GM10266 (cell line): ENCODE data around the gene OR2A12.

Source experiments
- DNase-seq: peaks from one replicate; pipeline ENCODE4 v3.0.0; 2012; ENCODE audit errors: extremely low spot score
- CTCF ChIP-seq: IDR thresholded peaks from 2 replicates; pipeline ENCODE4 v1.5.1; 2012; ENCODE audit warnings: mild to moderate bottlenecking, low read depth; ENCODE audit not compliant: control insufficient read depth, insufficient read depth; ENCODE audit errors: missing control alignments

Gene OR2A12

GRCh38 chr7:144098776-144099175 is 12.7 kb downstream of the OR2A12 start:
- no peak for TF ChIP-seq CTCF
- no peak for DNase-seq

- no peak for TF ChIP-seq CTCF
- no peak for DNase-seq
Observed at GRCh38 chr7:144100607-144101006, 14.5 kb downstream of the OR2A12 start.

GRCh38 chr7:144102041-144102440 is 16.0 kb downstream of the OR2A12 start:
- DNase-seq = no peak
- TF ChIP-seq CTCF = no peak

- no peak for TF ChIP-seq CTCF
- DNase-seq = no peak
Observed at GRCh38 chr7:144105211-144105610, 19.1 kb downstream of the OR2A12 start.

GRCh38 chr7:144109283-144109682 is 23.2 kb downstream of the OR2A12 start, which contains the start of gene OR2A2:
OR2A2 (plus strand) TSS chr7:144109583; CDS start chr7:144109583, 0 bp downstream.
- no peak for TF ChIP-seq CTCF
- DNase-seq = no peak

GRCh38 chr7:144110272-144110671 is 24.2 kb downstream of the OR2A12 start:
- TF ChIP-seq CTCF = no peak
- no peak for DNase-seq

- no peak for DNase-seq
- TF ChIP-seq CTCF = no peak
Observed at GRCh38 chr7:144113651-144114050, 27.6 kb downstream of the OR2A12 start.
